ENCODE measurements around the gene ATP1A1.

Gene ATP1A1

DNA sequence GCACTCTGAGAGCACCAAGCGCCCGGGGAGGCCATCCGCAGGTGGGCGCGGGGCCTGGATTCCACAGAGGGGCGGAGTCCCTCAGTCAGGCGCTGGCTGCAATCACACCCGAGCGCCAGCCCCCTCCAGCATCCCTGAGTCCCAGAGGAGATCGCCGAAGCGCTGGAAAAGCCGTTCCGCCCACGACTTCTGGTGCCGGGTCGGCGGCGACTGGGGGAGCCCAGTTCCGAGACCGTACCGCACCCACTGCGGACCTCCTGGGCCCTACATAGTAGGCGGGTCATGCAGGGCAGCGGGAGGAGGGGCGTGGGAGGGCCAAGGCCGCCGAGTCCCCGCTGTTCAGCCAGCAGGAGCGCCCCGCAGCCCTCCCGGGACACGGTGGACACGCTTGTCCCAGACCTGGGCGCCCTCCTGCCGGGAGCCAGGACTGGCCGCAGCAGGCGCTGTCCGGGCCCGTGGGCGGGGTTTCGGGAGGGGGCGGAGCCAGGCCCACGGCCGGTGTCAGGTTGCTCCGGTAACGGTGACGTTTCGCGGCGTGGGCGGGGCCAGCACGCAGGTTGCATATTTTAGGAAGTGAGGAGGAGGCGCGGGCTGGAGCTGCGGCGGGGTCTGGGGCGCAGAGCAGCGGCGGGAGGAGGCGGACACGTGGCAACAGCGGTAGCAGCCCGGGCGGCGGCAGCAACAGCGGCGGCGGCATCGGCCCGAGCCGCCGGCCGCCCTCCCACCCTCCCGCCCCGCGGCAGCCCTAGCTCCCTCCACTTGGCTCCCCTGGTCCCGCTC, at the start of gene ATP1A1:
Gene ATP1A1 (plus strand): TSS at position 594 of the 780 bp plus-strand sequence. CDS start 268 bp downstream, outside the sequence.
- DNase-seq (ENCODE audit: low read depth) = peak; percentile 95

DNA sequence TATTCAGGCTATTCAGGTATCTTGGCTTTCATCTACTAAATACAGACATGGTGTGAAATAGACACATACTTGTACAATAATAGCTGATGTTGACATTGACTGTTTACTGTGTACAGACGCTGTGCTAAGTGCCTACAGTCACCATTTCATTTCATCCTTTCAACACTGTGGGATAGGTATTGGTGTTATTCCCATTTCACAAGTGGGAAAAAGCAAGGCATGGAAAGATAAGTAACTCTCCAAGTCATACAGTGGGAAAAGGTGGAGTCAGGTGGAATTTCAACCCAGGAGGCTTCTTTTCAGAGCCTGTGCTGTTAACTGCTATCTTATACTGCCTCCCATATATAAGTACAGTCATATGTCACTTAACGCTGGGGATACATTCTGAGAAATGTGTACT, 49.6 kb upstream of the ATP1A1 start:
- DNase-seq (ENCODE audit: low read depth) = no peak

DNA sequence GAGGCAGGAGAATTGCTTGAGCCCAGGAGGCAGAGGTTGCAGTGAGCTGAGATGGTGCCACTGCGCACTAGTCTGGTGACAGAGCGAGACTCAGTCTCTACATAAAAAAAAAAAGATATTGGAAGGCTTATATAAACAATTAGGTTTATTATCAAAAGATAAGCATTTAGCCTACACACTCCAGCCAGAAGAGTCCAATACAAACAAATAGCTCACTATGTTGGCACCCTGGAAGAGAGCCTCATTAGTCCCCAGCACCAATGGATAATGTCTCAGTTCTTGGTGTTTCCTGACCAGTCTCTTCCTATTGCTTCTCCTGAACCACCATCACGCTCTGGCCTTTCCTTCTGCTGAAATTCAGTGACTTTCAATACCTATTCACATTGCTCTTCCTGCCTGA, 48.6 kb upstream of the ATP1A1 start:
- no peak for DNase-seq (ENCODE audit: low read depth)

DNA sequence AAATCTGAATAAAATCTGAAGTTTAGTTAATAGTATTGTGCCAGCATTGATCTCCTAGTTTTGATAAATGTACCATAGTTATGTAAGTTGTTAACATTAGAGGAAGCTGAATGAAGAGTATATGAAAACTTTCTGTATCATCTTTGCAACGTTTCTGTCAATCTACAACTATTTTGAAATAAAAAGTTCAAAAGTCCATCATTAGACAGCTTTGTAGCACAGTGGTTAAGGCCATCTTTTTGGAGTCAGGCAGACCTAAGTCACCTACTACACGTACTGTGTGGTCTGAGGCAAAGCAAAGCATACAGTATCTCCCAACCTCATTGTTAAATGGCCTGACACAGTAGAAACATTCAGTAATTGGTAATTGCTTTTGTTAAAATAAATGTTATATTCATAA, 47.9 kb upstream of the ATP1A1 start:
- DNase-seq (ENCODE audit: low read depth) = no peak

DNA sequence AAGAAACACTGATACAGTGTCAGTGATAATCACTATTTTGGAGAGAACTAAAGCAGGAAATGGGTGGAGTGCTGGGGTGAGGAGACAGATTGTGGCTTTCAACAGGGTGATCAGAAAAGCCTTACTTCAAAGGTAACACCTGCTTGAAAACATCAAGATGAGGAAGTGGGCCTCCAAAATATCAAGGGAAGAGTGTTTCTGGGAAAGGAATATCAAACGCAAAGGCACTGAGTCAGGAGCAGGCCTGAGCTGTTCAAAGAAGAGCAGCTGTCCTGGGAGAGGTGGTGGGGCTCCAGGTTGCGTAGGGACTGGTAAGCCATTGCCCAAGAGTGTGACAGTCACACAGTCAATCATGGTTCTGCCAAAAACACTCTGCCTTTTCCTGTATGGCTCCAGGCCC, 47.1 kb upstream of the ATP1A1 start:
- peak; percentile 25 for DNase-seq (ENCODE audit: low read depth)

DNA sequence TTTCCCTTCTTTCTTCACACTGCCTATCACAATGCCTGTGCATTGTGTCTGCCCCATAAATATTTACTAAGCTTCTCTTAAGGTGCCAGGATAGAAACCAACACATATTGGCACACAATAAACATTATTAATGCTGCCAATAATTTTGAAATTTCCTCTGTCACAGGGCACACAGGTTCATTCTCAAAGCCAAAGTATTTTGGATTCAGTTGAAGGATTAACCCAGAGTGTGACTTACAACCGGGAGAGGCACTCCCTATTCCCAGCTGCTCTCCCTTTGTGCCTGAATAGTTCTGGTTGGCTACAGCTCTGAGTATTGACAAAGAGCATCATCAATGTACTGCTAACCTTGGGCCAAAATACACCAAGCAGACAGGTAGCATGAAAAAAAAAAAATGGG, 46.6 kb upstream of the ATP1A1 start:
- DNase-seq (ENCODE audit: low read depth) = no peak

DNA sequence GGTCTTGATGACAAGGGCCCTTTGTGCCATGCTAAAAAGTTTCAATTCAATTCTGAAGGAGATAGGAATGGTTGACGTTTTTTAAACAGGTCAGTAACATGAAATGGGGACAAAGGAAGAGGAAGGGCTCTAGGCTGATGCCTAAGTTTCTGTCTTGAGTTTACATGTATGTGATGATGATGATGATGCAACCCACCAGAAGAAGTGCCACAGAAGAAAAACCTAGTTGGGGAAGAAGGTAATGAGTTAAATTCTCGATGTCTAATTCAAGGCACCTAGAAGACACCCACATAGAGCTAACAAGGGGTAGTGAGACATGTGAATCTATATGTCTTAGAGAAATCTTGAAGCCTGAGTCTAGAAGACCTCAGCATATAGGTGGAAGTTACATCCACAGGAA, 44.4 kb upstream of the ATP1A1 start:
- no peak for DNase-seq (ENCODE audit: low read depth)

DNA sequence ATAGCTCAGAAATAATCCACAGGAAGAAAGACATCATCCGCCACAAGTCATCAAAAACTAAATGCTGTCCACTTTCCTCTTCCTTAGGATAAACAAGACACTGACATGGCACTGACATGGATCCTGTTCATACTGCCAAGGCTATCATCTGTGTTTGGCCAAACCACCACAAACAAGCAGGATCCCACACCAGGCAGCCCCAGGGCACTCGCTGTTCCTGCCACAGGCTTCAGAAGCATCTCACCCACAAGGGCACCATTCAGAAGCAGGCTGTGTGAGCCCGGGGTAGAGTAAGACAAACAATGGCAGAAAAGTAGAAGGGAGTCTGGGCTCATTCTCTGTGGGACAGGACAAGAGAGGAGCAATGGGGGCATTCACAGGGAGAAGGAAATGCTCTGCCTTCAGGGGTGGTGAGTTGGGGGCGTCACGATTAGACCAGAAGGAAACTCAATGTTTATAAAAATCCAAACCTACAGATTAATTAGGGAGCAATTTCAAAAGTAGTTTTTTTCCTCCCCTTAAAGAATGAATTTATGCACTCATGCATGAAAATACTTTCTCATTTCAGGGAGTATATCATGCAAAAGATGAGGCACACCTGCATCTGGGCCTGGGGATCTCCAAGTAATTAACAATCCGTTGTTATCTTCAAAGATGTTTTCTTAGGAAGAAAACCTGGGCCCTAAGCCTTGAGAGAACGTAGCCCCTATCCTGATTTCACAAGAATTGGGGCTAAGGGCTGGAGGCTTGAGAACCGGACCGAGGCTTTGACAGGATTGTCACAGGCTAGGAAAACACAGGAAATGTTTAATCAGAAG, 43.3 kb upstream of the ATP1A1 start:
- no peak for DNase-seq (ENCODE audit: low read depth)

DNA sequence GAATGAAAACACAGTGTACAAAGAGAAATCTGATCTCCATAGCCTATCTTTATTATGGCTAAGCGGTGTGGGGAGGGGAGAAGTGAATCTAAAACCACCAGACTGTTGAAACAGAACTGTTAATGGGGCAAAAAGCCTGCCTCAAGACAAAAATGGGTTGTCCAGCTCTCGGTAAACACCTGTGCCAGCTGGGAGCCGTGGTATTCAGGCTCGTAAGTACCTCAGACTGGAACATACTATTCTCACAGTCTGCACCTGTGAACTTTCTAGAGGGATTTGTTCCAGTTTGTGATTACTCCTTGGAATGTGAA, 42.7 kb upstream of the ATP1A1 start:
- DNase-seq (ENCODE audit: low read depth) = no peak

DNA sequence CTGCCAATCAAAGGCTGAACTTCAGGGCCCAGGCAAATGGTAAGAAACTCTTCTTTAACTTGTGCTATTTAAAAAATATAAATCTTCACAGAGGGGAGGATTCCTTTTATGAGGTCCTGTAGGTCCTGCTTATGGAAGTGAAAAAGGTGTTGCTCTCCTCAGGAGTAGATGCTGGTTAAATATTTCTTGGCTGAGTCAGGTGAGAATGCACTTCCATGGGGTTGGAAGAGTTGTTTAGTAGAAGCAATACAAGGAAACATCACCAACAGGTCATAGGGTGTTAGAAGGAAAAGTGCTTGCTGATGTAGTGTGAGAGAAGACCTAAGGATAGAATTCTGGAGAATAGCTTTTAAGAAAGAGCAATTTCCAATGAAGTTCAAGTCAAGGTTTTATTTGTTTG, 42.2 kb upstream of the ATP1A1 start:
- no peak for DNase-seq (ENCODE audit: low read depth)

DNA sequence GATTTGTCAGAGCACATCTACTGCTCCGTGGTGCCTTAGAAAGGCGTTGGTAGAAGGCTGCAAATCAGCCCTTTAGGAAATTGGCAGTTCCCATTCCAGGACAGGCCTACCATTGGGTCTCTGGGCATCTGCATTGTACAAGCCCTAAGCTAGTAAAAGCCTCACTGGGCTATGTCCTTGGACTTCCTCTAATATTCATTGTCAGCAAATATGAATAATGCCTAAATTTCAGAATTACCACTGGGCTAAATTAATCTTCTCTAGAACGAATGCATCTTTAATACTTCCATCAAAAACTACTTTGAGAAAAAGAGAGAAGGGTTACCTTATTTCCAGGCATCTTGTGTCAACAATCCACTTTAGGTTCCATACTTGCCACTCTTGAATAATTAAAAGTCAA, 41.5 kb upstream of the ATP1A1 start:
- DNase-seq (ENCODE audit: low read depth) = no peak

DNA sequence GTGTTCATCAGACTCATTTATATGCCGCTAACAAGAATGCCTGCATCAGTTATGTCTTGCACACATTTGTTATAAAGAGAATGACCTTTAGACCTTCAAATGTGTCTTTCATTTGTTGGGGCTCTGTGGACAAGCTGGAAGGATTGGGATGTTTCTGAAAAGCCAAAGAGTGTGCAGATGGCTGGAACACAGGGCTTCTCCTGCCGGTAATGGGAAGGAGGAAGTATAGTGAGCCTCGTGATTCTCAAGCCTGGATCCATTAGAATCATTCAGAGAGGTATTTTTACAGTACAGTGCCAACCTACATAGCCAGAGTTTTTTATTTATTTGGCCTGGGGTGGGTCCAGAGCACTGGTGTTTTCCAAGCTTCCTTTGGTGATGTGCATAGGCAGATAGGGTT, 40.6 kb upstream of the ATP1A1 start:
- DNase-seq (ENCODE audit: low read depth) = no peak

DNA sequence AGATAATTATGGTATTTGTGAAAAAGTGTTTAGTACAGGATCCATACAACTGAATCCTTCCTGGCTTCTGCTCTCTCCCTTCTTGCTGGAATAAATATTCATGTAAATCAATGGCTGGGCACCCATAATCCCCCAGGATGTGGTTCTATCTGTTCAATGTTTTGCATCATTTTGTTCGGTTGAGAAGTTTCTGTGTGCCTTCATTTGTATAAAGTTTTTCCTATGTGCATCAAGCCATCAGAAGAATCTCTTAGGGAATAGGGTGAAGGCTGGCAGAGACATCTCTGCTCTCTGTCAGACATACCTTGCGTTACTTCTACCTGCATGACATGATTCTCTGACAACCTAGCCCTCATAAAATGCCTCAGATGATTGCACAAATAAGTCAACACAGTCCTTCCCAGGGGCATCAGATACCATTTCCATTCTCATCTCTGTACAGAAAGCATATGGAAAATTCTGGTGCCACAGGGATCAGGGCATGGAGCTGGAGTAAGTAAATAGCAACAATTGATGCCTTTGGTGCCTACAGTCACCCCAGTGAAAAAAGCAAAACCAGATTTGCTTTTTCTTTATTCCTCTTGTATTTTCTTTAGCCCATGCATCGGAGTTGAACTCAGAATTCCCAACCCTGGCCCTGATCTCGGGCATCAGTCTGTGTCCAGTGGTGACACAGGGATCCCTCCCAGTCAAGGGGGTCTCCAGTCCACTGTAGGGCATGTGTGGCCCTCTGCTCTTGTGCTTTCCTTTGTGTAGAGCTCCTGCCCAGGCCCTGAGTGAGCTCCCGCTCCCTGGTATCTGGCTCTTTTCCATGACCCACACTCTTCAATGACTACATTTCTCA, 39.7 kb upstream of the ATP1A1 start:
- no peak for DNase-seq (ENCODE audit: low read depth)

DNA sequence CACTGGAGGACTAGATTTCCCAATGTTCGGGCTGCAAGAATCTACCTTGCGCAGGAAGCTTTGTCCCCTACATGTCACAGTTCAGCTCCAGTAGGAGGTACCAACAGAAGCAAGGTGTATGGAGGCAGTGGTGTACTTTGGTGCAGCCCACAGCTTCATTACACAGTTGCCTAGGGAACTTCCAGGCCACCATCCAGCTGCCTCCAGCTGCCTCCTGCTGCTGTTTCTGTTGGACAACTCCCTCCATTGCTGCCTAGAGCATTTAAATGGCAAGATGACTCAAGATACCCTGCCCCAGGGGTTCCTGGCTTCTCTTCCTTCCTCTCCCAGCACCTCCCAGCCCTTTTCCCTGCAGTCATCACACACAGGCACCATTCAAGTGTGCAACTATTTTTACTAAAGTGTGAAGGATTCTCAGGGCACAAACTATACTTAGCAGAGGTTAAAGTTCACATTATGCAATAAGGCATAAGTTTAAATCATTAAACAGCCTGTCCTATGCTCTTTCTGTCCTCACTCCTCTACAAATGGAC, 39.0 kb upstream of the ATP1A1 start:
- DNase-seq (ENCODE audit: low read depth) = no peak

DNA sequence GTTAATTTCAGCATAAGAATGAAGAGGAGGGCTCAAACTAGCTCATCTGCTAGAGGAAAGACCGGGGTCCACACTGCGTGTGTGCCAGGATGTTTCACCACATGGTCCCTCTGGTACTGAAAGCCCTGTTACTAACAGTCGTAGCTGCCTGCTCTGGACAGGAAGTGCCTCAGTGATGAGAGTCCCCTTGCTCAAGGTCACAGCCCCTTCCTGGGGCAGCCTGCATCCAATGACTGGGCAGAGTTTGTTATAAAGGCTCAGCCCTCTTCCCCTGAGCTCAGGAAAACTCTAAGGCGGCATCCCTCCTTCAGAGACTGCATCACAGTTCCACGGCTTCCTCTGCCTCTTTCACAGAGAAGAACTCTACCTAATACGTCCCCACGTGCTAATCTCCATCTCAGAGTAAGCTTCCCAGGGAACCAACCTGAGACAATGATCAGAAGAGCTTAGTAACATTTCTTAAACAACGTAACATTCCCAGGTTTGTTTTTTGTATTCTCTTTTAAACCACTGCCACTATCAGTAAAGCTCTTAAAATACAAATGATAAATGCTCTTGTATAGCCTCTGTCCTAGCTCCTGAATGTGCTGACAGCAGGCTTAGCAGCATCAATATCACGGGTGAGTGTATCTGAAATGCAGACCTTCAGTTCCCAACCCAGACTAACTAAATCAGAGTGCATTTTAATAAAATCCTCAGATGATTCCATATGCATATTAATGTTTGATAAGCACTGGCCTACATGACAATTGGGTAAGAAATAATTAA, 38.0 kb upstream of the ATP1A1 start:
- no peak for DNase-seq (ENCODE audit: low read depth)

DNA sequence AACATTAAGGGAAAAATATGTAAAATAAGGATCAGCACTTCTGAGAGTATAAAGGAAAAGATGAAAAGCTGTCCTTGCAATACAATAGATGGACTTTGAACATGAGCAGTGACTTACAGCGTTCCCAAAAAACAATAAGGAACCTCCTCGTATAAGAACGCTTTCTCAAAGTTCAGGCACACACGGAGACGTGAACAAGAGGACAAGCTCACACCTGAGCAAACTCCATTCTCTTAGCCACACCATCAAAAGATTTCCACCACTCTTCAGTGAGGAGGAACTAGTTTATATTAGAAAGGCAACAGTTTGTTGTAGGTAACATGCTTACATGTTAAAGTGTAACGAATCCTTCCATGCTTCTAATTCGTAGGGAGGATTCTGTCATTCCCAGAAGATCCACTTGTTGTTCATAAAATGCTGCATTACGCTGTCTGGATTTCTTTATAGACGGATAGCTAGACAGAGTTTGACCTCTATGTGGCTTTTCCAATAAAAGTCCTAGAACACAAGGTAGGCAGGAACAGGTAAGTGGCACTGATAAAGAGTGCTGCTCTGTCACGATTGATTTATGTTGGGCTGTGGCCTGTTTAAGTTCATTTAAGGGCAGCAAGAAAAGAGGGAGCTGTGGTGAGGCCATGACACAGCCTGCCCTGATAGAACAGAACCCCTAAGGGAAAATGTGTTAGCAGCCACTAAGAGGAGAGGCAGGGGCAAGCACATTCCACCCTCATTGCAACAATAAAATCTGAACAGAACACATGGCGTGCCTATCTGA, 37.0 kb upstream of the ATP1A1 start:
- no peak for DNase-seq (ENCODE audit: low read depth)

DNA sequence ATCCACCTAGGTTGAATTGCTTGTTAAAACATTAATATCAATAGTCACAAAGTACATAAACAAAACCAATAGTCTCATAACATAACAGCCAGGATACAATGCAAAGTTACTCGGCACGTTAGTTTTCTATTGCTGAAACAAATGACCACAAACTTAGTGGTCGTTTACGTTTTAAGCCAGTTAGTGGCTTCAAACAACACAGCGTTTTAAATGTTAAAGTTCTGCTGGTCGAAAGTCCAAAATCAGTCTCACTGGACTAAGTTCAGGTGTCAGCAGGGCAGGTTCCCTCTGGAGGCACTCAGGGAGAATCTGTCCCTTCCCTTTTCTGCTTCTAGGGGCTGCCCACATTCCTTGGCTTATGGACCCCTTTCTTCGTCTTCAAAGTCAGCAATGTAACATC, 35.6 kb upstream of the ATP1A1 start:
- DNase-seq (ENCODE audit: low read depth) = no peak

DNA sequence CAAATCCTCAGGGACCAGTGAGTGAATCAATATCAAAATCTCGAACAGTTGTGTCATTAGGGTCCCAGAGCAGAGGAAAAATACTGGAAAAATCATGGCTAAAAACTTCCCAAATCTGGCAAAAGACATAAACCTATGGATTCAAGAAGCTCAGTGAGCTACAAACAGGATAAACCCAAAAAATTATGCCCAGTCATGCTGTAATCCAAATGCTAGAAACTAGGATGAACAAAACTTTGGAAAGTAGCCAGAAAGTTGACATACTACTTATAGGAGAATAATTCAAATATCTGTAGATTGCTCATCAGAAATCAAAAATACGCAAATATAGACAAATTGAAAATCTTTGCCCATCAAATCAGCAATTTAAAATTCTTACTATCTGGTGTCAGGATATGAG, 34.6 kb upstream of the ATP1A1 start:
- DNase-seq (ENCODE audit: low read depth) = no peak

DNA sequence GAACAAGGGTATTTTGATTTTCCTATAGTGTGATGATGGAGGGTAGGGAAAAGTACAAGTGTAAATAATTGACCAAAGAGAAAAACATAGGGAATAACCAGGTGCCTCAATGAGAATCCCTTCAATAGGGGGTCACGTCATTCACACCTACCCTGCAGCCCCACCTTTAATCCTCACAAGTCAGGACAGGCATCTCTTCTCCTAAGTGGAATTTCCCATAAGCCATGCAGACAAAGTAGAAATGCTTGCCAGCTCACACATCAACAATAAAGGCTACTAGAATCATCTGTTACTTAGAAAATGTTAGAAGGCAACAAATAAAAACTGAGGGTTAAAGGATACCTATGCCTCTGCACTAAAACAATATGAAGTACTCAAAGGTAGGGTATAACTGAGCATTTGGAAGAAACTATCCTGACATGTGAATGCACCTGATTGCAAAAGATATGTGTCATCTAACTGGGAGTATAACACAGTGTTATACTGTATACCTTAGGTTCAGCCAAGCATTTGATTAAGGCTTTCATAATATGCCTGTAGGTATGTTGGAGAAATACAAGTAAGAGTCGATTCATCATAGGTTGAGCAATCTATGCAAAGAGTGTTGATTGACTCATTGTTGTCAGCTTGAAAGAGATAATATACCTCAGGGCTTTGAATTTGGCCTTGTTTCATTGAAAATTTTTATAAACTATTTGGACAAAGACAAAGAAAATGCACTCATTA, 32.4 kb upstream of the ATP1A1 start:
- no peak for DNase-seq (ENCODE audit: low read depth)

DNA sequence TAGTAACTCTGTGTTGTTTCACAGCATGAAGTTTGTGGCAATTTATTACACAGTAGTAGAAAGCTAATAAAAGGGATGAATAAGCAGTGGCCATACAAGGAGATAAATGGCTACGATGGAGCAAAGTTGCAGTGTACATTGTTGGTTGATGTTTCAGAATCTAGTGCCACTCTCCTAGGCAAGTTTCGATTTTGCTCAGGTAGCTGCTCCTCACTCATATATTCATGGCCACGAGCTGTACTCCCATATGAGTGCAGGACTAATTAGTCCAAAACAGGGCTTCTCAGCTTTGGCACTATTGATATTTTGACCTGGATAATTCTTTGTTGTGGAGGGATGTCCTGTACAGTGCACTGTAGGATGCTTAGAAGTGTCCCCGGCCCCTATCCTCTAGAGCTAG, 30.0 kb upstream of the ATP1A1 start:
- DNase-seq (ENCODE audit: low read depth) = no peak

All from activated T-helper 1 cell treated with Interleukin-2 at 50 U/mL for 16 hours (primary cell).